T-cell (primary cell): ENCODE measurements around the gene COL23A1. TPM values are rescaled to one million over a fixed set of nuclear protein-coding genes. Genes with fewer than 3 reads are reported as not detected.
A peak's percentile ranks its signal among the peaks of the same experiment; 100 is the strongest.

ENCODE experiments used
- ATAC-seq, 4 experiments: fragments of 200-7000 bp in 3 of 4; fragments of 150-1000 bp in 1 of 4; cut with Tn5 transposase; replicated peaks in 1 of 4; 1 replicate in 3 of 4; 2 replicates in 1 of 4; pipeline ENCODE4 v1.10.0; 2021; ENCODE audit warnings: moderate library complexity in 3 of 4, mild to moderate bottlenecking in 2 of 4, moderate number of reproducible peaks in 1 of 4
- CTCF ChIA-PET, 2 donors: fragments of 300-600 bp; sonication (Branson Sonifier 250); formaldehyde crosslinking; loops; one replicate each; lab custom pipeline; 2022; ENCODE audit warnings: antibody characterized with exemption in 2 of 2; lab: Charles Lee
- POLR2A ChIA-PET, 2 donors: fragments of 300-600 bp; sonication (Branson Sonifier 250); formaldehyde crosslinking; loops; one replicate each; lab custom pipeline; 2022; ENCODE audit warnings: antibody characterized with exemption in 2 of 2; lab: Charles Lee
- DNase-seq, 35 experiments: peaks; one replicate each; pipeline versions ENCODE4 v3.0.0 to v3.0.0-alpha.2; 2013 to 2023
- H3K27ac ChIP-seq: one replicate; pipeline ENCODE4 v1.5.1; 2013; ENCODE audit warnings: low read length
- H3K27me3 ChIP-seq, 2 experiments: replicated peaks in 1 of 2; 1 replicate in 1 of 2; 2 replicates in 1 of 2; pipeline versions ENCODE4 v1.6.1 to v1.7.0; 2013; ENCODE audit warnings: low read length in 1 of 2, mixed read lengths in 1 of 2; ENCODE audit not compliant: control insufficient read depth in 2 of 2, insufficient read depth in 2 of 2; ENCODE audit errors: extremely low read depth in 1 of 2
- H3K36me3 ChIP-seq, 2 donors: 1 replicate in 1 of 2; 2 replicates in 1 of 2; pipeline versions ENCODE4 v1.6.1 to v1.7.0; 2013; ENCODE audit warnings: low read length in 1 of 2; ENCODE audit not compliant: control insufficient read depth in 2 of 2, insufficient read depth in 1 of 2; ENCODE audit errors: extremely low read depth in 1 of 2
- H3K4me1 ChIP-seq, 2 experiments: 1 replicate in 1 of 2; 2 replicates in 1 of 2; pipeline versions ENCODE4 v1.6.1 to v1.7.0; 2013; ENCODE audit warnings: low read length in 2 of 2, mixed read lengths in 1 of 2; ENCODE audit not compliant: insufficient read depth in 2 of 2, control insufficient read depth in 1 of 2; ENCODE audit errors: extremely low read depth in 1 of 2
- H3K4me3 ChIP-seq, 2 donors: 1 replicate in 1 of 2; 2 replicates in 1 of 2; pipeline versions ENCODE4 v1.5.1 to v1.7.0; 2013; ENCODE audit warnings: mild to moderate bottlenecking in 2 of 2, low read length in 1 of 2, moderate library complexity in 1 of 2; ENCODE audit not compliant: control insufficient read depth in 1 of 2; ENCODE audit errors: extremely low read depth in 1 of 2
- H3K9me3 ChIP-seq: 2 replicates; pipeline ENCODE4 v1.7.0; 2013
- H3K27ac Mint-ChIP-seq, 2 donors: one replicate each; pipeline ENCODE4 v1.8.0; 2020 to 2021; ENCODE audit warnings: mild to moderate bottlenecking in 2 of 2, mixed read lengths in 2 of 2
- H3K27me3 Mint-ChIP-seq, 2 donors: one replicate each; pipeline ENCODE4 v1.8.0; 2021 to 2022; ENCODE audit warnings: mixed read lengths in 2 of 2
- H3K36me3 Mint-ChIP-seq: one replicate; pipeline ENCODE4 v1.8.0; 2021; ENCODE audit warnings: mixed read lengths
- H3K4me1 Mint-ChIP-seq, 3 donors: one replicate each; pipeline ENCODE4 v1.8.0; 2020 to 2022; ENCODE audit warnings: mixed read lengths in 3 of 3, mild to moderate bottlenecking in 1 of 3
- H3K4me3 Mint-ChIP-seq, 3 donors: one replicate each; pipeline ENCODE4 v1.8.0; 2020 to 2022; ENCODE audit warnings: mild to moderate bottlenecking in 3 of 3, mixed read lengths in 3 of 3, moderate library complexity in 3 of 3
- H3K9me3 Mint-ChIP-seq, 3 donors: one replicate each; pipeline ENCODE4 v1.8.0; 2020 to 2022; ENCODE audit warnings: mixed read lengths in 3 of 3
- WGBS: methylation state at CpG from one replicate; pipeline ENCODE4 v1.1.5; 2013; ENCODE audit warnings: missing lambda C conversion rate; ENCODE audit not compliant: insufficient coverage; 5-methylcytosine and 5-hydroxymethylcytosine counted together
- total RNA-seq, 35 experiments: library from RNA in 6 of 35; stranded (reverse) in 6 of 35; fragments of 120-200 nt in 1 of 35; gene quantifications; one replicate each; pipeline versions ENCODE4 v1.2.1 to v1.2.4 and lab custom pipeline; 2013 to 2026

COL23A1 gene
- total RNA-seq, 5 donors from 2014 or later (not counting 1 experiment from before 2014, with no cell fraction given), result 0.07 to 0.13 TPM; not detected in 3

DNA sequence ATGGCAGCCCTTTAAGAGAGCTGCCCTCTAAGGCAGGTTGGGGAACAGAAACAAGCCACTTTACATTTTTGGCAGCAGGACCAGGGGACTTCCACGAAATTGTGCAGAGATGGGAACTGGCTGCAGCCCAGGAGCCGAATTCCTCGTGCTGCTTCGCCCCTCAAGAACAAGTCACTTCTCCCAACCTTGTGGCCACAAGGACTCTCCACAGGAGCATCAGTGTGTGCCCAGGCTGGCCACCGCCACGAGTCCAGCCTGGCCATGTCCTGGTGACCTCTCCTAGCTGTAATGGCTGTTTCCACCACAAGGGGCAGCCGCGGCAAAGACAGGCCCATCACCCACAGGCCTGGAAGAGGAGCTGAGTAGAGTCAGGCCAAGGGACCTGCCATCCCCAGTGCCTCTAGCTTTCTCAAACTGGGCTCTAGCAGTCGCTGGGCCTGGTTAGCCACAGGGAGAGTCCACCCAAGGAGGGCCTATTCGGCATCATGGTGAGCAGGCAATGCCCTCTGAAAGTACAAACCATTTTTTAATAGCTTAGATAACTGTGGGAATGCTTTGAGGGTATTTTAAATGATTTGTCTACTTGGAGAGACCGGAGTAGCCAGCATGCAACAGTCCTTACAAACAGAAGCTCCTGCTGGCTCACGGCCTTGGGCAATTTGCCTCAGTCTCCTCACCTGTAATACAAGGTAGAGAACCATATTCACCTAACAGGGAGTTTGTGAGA, 129.0 kb downstream of the COL23A1 start:
- POLR2A ChIA-PET, result interaction anchor here in 1 of 2 donors (0.6 kb wide), 1 partner anchor 14 kb away, joined by 5 read pairs; no protein-coding TSS in a partner anchor
- no peak overlapping the region for H3K27ac ChIP-seq
- Mint-ChIP-seq H3K4me3 (no peak overlapping the region), H3K27me3 (peaks cover 0 to 3% of the 10 kb centered on the region in 2 donors), H3K36me3 (no peaks in the 10 kb centered on the region), H3K27ac (no peak overlapping the region), H3K4me1 (no peaks in the 10 kb centered on the region), H3K9me3 (no peaks in the 10 kb centered on the region)
- H3K27me3 ChIP-seq, result peaks cover 0 to 14% of the 10 kb centered on the region in 2 experiments
- peak in 3 of 4 experiments; percentile 41 to 51 (median 50) for ATAC-seq
- H3K9me3 ChIP-seq, result no peaks in the 10 kb centered on the region
- no peaks in the 10 kb centered on the region for H3K4me1 ChIP-seq
- 56% methylated on average over 7 of the region's 12 CpGs for WGBS
- no peaks in the 10 kb centered on the region for H3K36me3 ChIP-seq
- H3K4me3 ChIP-seq, result no peak overlapping the region
- peak in 23 of 35 experiments; percentile 3 to 47 (median 22) for DNase-seq
- CTCF ChIA-PET, result no interaction called here

DNA sequence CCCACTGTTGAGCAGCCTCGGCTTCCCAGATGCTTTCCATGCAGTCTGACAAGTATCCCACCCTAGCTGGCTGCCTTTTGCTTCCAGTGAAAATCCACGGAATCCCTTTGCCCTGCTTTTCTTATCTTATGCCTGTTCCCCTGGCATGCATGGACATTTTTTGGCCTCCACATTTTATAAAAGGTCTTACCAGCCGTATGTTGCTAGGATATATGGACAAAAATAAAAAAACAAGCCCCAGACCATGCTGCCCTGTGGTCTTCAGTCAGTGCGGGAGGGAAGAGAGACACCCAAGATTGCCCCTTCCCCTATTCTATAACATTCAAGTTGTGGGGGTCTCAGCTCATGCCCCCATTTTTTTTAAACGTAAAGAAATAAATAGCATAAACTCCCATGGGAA, 129.6 kb downstream of the COL23A1 start:
- no peak overlapping the region for H3K4me3 Mint-ChIP-seq

DNA sequence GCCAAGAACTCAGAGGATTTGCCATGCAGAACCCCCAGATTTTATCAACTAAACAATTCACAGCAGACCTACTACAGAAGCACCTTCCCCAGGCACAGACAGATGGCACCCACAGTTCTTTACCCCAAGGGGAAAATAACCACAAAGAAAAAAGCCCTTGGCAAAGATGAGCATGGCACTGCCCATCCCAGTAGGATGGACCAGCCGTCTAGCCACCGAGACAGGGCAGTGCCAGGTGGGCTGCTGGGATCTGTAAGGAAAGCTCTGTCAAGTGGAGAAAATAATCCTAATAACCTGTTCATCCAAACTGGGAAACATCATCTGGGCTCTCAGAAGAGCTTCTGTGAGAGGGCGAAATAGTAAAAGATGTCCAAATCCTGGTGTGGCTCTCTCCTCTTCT, 130.0 kb downstream of the COL23A1 start:
- H3K36me3 ChIP-seq, result no peaks in the 10 kb centered on the region
- H3K27me3 ChIP-seq, result peaks cover 0 to 17% of the 10 kb centered on the region in 2 experiments
- no peaks in the 10 kb centered on the region for H3K4me1 ChIP-seq
- DNase-seq (no peak), ATAC-seq (no peak)
- no peaks in the 10 kb centered on the region for H3K36me3 Mint-ChIP-seq
- H3K27ac ChIP-seq, result no peak overlapping the region
- H3K9me3 ChIP-seq, result no peaks in the 10 kb centered on the region
- H3K4me1 Mint-ChIP-seq, result no peaks in the 10 kb centered on the region
- no peak overlapping the region for H3K27ac Mint-ChIP-seq
- ChIA-PET CTCF (no interaction called here), POLR2A (no interaction called here)
- H3K4me3 Mint-ChIP-seq, result no peak overlapping the region
- 100% methylated on average over 1 of the region's 3 CpGs for WGBS
- no peak overlapping the region for H3K4me3 ChIP-seq
- H3K9me3 Mint-ChIP-seq, result no peaks in the 10 kb centered on the region
- no peaks in the 10 kb centered on the region for H3K27me3 Mint-ChIP-seq

More for the DNA sequence above, 129.6 kb downstream of the COL23A1 start:
- H3K27me3 ChIP-seq, result peaks cover 0 to 15% of the 10 kb centered on the region in 2 experiments
- no peaks in the 10 kb centered on the region for H3K36me3 ChIP-seq
- ChIA-PET CTCF (no interaction called here), POLR2A (no interaction called here)
- WGBS, result 72% methylated on average over 3 of the region's 5 CpGs
- Mint-ChIP-seq H3K4me1 (no peaks in the 10 kb centered on the region), H3K27me3 (no peaks in the 10 kb centered on the region), H3K36me3 (no peaks in the 10 kb centered on the region), H3K27ac (no peak overlapping the region), H3K9me3 (no peaks in the 10 kb centered on the region)
- no peaks in the 10 kb centered on the region for H3K9me3 ChIP-seq
- no peak overlapping the region for H3K27ac ChIP-seq
- no peak for DNase-seq
- no peak overlapping the region for H3K4me3 ChIP-seq
- ATAC-seq, result no peak
- no peaks in the 10 kb centered on the region for H3K4me1 ChIP-seq

DNA sequence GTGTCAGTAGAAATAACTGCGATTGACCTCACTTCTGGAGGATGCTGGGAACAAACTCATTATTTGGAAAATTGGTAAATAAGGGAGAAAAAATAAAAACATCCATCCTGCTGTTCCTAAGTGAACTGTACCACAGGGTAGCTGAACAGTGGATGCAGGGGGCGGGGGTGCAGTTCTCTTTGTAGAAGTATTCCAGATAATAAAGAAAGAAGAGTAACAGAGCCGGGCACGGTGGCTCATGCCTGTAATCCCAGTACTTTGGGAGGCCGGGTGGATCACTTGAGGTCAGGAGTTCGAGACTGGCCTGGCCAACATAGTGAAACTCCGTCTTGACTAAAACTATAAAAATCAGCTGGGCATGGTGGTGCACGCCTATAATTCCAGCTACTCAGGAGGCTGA, 132.1 kb downstream of the COL23A1 start:
- ChIA-PET POLR2A (no interaction called here), CTCF (no interaction called here)
- H3K9me3 ChIP-seq, result no peaks in the 10 kb centered on the region
- ATAC-seq (no peak), DNase-seq (no peak)
- no peak overlapping the region for H3K4me3 ChIP-seq
- peaks cover 0 to 15% of the 10 kb centered on the region in 2 experiments for H3K27me3 ChIP-seq
- H3K4me1 Mint-ChIP-seq, result no peaks in the 10 kb centered on the region
- H3K9me3 Mint-ChIP-seq, result no peaks in the 10 kb centered on the region
- no peaks in the 10 kb centered on the region for H3K36me3 ChIP-seq
- no peaks in the 10 kb centered on the region for H3K4me1 ChIP-seq
- H3K27me3 Mint-ChIP-seq, result no peaks in the 10 kb centered on the region
- no peak overlapping the region for H3K27ac ChIP-seq
- no peak overlapping the region for H3K27ac Mint-ChIP-seq
- WGBS, result 90% methylated on average over 6 of the region's 8 CpGs
- no peak overlapping the region for H3K4me3 Mint-ChIP-seq
- no peaks in the 10 kb centered on the region for H3K36me3 Mint-ChIP-seq

DNA sequence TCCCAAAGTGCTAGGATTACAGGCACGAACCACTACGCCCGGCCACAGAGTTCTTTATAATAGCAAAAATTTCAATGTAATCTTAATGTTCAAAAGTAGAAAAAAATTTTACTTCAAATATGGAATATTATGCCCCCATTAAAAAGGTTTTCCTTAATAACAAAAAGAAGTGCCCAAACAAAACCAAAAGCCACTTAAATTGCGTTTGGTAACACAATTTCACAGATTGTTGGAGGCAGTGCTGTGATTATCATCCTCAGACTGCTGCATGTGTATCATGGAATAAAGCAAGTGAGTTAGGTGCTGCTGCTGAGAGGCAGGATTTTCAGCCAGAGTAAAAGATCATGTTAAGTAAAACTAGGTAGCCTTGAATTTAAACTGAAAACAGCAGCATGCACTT, 132.7 kb downstream of the COL23A1 start:
- Histone ChIP-seq H3K27me3 (peaks cover 0 to 15% of the 10 kb centered on the region in 2 experiments), H3K4me3 (no peak overlapping the region), H3K9me3 (no peaks in the 10 kb centered on the region), H3K27ac (no peak overlapping the region), H3K36me3 (no peaks in the 10 kb centered on the region), H3K4me1 (no peaks in the 10 kb centered on the region)
- ChIA-PET CTCF (no interaction called here), POLR2A (no interaction called here)
- Mint-ChIP-seq H3K27ac (no peak overlapping the region), H3K4me3 (no peak overlapping the region), H3K36me3 (no peaks in the 10 kb centered on the region), H3K4me1 (no peaks in the 10 kb centered on the region), H3K27me3 (no peaks in the 10 kb centered on the region), H3K9me3 (no peaks in the 10 kb centered on the region)
- WGBS, result no CpG with 5 or more reads among the region's 4 CpGs
- DNase-seq (no peak), ATAC-seq (no peak)

DNA sequence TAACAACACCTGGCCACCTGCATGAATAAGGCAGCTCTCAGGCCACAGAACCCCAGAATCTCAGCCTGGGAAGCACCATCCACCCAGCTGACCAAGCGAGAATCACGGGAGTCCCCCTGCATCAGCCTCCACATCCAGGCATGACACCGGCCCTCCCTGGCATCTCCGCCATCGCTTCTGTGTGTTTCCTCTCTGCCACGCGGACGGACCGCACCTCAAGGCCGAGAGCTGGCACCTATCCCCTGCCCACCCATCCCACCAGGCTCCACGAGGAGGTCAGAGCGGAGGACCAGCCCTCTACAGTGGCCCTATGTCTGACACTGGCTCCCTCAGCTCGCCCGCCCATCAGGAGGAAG, 134.7 kb downstream of the COL23A1 start:
- Histone ChIP-seq H3K27ac (no peak overlapping the region), H3K36me3 (no peaks in the 10 kb centered on the region), H3K4me3 (no peak overlapping the region), H3K27me3 (peaks cover 0 to 10% of the 10 kb centered on the region in 2 experiments), H3K4me1 (no peaks in the 10 kb centered on the region), H3K9me3 (no peaks in the 10 kb centered on the region)
- no peaks in the 10 kb centered on the region for H3K27me3 Mint-ChIP-seq
- no peaks in the 10 kb centered on the region for H3K36me3 Mint-ChIP-seq
- POLR2A ChIA-PET, result no interaction called here
- H3K27ac Mint-ChIP-seq, result no peak overlapping the region
- no peaks in the 10 kb centered on the region for H3K4me1 Mint-ChIP-seq
- CTCF ChIA-PET, result no interaction called here
- no peaks in the 10 kb centered on the region for H3K9me3 Mint-ChIP-seq
- DNase-seq (no peak), ATAC-seq (no peak)
- H3K4me3 Mint-ChIP-seq, result no peak overlapping the region
- WGBS, result 68% methylated on average over 5 of the region's 14 CpGs
